H1 (cell line): ENCODE results near the gene PIK3C2G. TPM values are rescaled to one million over a fixed set of nuclear protein-coding genes. Genes with fewer than 3 reads are reported as not detected.

Experiments used
- CTCF ChIA-PET: fragments of 300-600 bp; sonication (Branson Sonifier 250); formaldehyde crosslinking; loops from one replicate; lab custom pipeline; 2021; ENCODE audit not compliant: partially characterized antibody; lab: Charles Lee
- POLR2A ChIA-PET: fragments of 300-600 bp; sonication (Branson Sonifier 250); formaldehyde crosslinking; loops from one replicate; lab custom pipeline; 2021; ENCODE audit warnings: inconsistent platforms; ENCODE audit not compliant: partially characterized antibody; lab: Charles Lee
- DNase-seq, 2 experiments: peaks; one replicate each; pipeline versions ENCODE4 v3.0.0 to v3.0.0-alpha.2; 2010 to 2022; ENCODE audit warnings: low spot score in 2 of 2, low read depth in 1 of 2, mixed read lengths in 1 of 2
- FAIRE-seq: peaks from 2 replicates; lab custom pipeline; 2011; peaks lifted over from hg19 to GRCh38; lab: Jason Lieb, UNC
- H2AFZ ChIP-seq: 2 replicates; pipeline ENCODE4 v1.8.1; 2012; ENCODE audit warnings: low read length, inconsistent platforms
- H2AK5ac ChIP-seq: 2 replicates; pipeline ENCODE4 v1.6.1; 2013; ENCODE audit warnings: low read depth, low read length
- H2BK120ac ChIP-seq: replicated peaks from 2 replicates; pipeline ENCODE3; 2013; ENCODE audit warnings: low read depth, low read length, inconsistent platforms
- H2BK12ac ChIP-seq: 2 replicates; pipeline ENCODE4 v1.6.1; 2013; ENCODE audit warnings: low read depth, low read length
- H2BK15ac ChIP-seq: 2 replicates; pipeline ENCODE4 v1.6.1; 2013; ENCODE audit warnings: low read length
- H2BK20ac ChIP-seq: 2 replicates; pipeline ENCODE4 v1.6.1; 2013; ENCODE audit warnings: low read length
- H2BK5ac ChIP-seq: 2 replicates; pipeline ENCODE4 v1.6.1; 2013; ENCODE audit warnings: low read depth, low read length
- H3K14ac ChIP-seq: 2 replicates; pipeline ENCODE4 v1.6.1; 2013; ENCODE audit warnings: inconsistent platforms; ENCODE audit not compliant: insufficient read length
- H3K18ac ChIP-seq: 2 replicates; pipeline ENCODE4 v1.6.1; 2013; ENCODE audit warnings: low read length; ENCODE audit errors: extremely low read depth
- H3K23ac ChIP-seq: 2 replicates; pipeline ENCODE4 v1.6.1; 2013; ENCODE audit warnings: inconsistent platforms; ENCODE audit not compliant: insufficient read length
- H3K23me2 ChIP-seq: 2 replicates; pipeline ENCODE4 v1.6.1; 2013; ENCODE audit warnings: low read depth, low read length
- H3K27ac ChIP-seq: 2 replicates; pipeline ENCODE4 v1.6.1; 2011; ENCODE audit warnings: low read depth, low read length, inconsistent platforms
- H3K27me3 ChIP-seq, 4 experiments: replicated peaks in 1 of 4; 1 replicate in 1 of 4; 2 replicates in 3 of 4; pipeline versions ENCODE4 v1.6.1 to v1.8.1; 2011 to 2013; ENCODE audit warnings: low read length in 3 of 4, mild to moderate bottlenecking in 3 of 4, inconsistent platforms in 2 of 4, mixed read lengths in 2 of 4, moderate library complexity in 1 of 4; ENCODE audit not compliant: control insufficient read depth in 3 of 4, insufficient read depth in 3 of 4; ENCODE audit errors: extremely low read depth in 1 of 4
- H3K36me3 ChIP-seq, 4 experiments: 2 replicates each; pipeline versions ENCODE4 v1.6.1 to v1.8.1; 2011 to 2013; ENCODE audit warnings: mild to moderate bottlenecking in 4 of 4, low read length in 3 of 4, moderate library complexity in 2 of 4, control low read depth in 1 of 4, inconsistent platforms in 1 of 4; ENCODE audit not compliant: insufficient read depth in 4 of 4, control insufficient read depth in 2 of 4
- H3K4ac ChIP-seq: replicated peaks from 2 replicates; pipeline ENCODE3; 2013; ENCODE audit warnings: low read length, low read depth, mixed read lengths, inconsistent platforms; ENCODE audit not compliant: insufficient read length
- H3K4me1 ChIP-seq, 4 experiments: replicated peaks in 1 of 4; 1 replicate in 1 of 4; 2 replicates in 3 of 4; pipeline versions ENCODE4 v1.6.1 to v1.8.1; 2011 to 2013; ENCODE audit warnings: low read length in 3 of 4, inconsistent platforms in 2 of 4, mixed read lengths in 1 of 4; ENCODE audit not compliant: insufficient read depth in 4 of 4, control insufficient read depth in 3 of 4
- H3K4me2 ChIP-seq, 2 experiments: 2 replicates each; pipeline versions ENCODE4 v1.6.1 to v1.8.1; 2011 to 2013; ENCODE audit warnings: low read depth in 2 of 2, low read length in 2 of 2, control low read depth in 1 of 2, inconsistent platforms in 1 of 2, mild to moderate bottlenecking in 1 of 2; ENCODE audit not compliant: insufficient read depth in 1 of 2
- H3K4me3 ChIP-seq, 4 experiments: fragments of 200-600, 300-600 bp in 1 of 4; sonication (generic), shearing (Covaris generic), sonication (Bioruptor Twin) in 1 of 4; 2 replicates each; pipeline versions ENCODE4 v1.5.1 to v1.8.1; 2011 to 2016; ENCODE audit warnings: low read length in 4 of 4, low read depth in 3 of 4, control low read depth in 2 of 4, inconsistent platforms in 2 of 4, mild to moderate bottlenecking in 2 of 4, mixed read lengths in 1 of 4, moderate library complexity in 1 of 4; ENCODE audit not compliant: insufficient read depth in 2 of 4; ENCODE audit errors: extremely low read depth in 1 of 4
- H3K56ac ChIP-seq: replicated peaks from 2 replicates; pipeline ENCODE3; 2013; ENCODE audit warnings: low read depth, mild to moderate bottlenecking, mixed read lengths, low read length, inconsistent platforms; ENCODE audit not compliant: insufficient read length
- H3K79me1 ChIP-seq: 2 replicates; pipeline ENCODE4 v1.6.1; 2013; ENCODE audit warnings: low read depth, low read length, control low read depth
- H3K79me2 ChIP-seq, 2 experiments: 2 replicates each; pipeline versions ENCODE4 v1.6.1 to v1.8.1; 2012 to 2013; ENCODE audit warnings: low read length in 2 of 2, mild to moderate bottlenecking in 2 of 2, inconsistent platforms in 1 of 2; ENCODE audit not compliant: insufficient read depth in 2 of 2, control insufficient read depth in 1 of 2
- H3K9ac ChIP-seq, 4 experiments: replicated peaks in 1 of 4; 1 replicate in 1 of 4; 2 replicates in 3 of 4; pipeline versions ENCODE4 v1.6.1 to v1.8.1; 2011 to 2013; ENCODE audit warnings: low read depth in 3 of 4, low read length in 3 of 4, control low read depth in 2 of 4, mild to moderate bottlenecking in 2 of 4, moderate library complexity in 2 of 4, inconsistent platforms in 1 of 4; ENCODE audit errors: extremely low read depth in 1 of 4
- H3K9me3 ChIP-seq, 2 experiments: 2 replicates each; pipeline versions ENCODE4 v1.6.1 to v1.8.1; 2012 to 2013; ENCODE audit warnings: mild to moderate bottlenecking in 2 of 2, moderate library complexity in 2 of 2, control low read depth in 1 of 2, inconsistent platforms in 1 of 2, low read depth in 1 of 2, low read length in 1 of 2, mixed read lengths in 1 of 2; ENCODE audit not compliant: insufficient read depth in 2 of 2
- H4K20me1 ChIP-seq, 2 experiments: replicated peaks in 1 of 2; 2 replicates each; pipeline versions ENCODE3 to v1.8.1; 2011 to 2013; ENCODE audit warnings: inconsistent platforms in 2 of 2, low read length in 2 of 2, mild to moderate bottlenecking in 1 of 2; ENCODE audit not compliant: insufficient read depth in 2 of 2, control insufficient read depth in 1 of 2
- H4K5ac ChIP-seq: 2 replicates; pipeline ENCODE4 v1.6.1; 2013; ENCODE audit warnings: low read length, low read depth, mixed read lengths, inconsistent platforms; ENCODE audit not compliant: insufficient read length
- H4K8ac ChIP-seq: 2 replicates; pipeline ENCODE4 v1.8.0; 2013; ENCODE audit warnings: mild to moderate bottlenecking, moderate library complexity, low read length, inconsistent platforms; ENCODE audit not compliant: insufficient read depth; ENCODE audit errors: extremely low read depth
- H4K91ac ChIP-seq: replicated peaks from 2 replicates; pipeline ENCODE3; 2013; ENCODE audit warnings: low read length, mixed read lengths, inconsistent platforms; ENCODE audit not compliant: insufficient read length
- ASH2L ChIP-seq: fragments of 200-600, 300-600 bp; sonication (generic); IDR thresholded peaks from one replicate; pipeline ENCODE4 v1.7.1; 2017; ENCODE audit warnings: low read length
- CHD2 ChIP-seq: IDR thresholded peaks from 2 replicates; pipeline ENCODE4 v1.6.1; 2012; ENCODE audit warnings: low read length, improper control_type of control experiment
- NRF1 ChIP-seq: IDR thresholded peaks from 2 replicates; pipeline ENCODE4 v1.6.1; 2011; ENCODE audit warnings: mild to moderate bottlenecking, low read depth, low read length, improper control_type of control experiment
- RAD21 ChIP-seq, 2 experiments: IDR thresholded peaks in 1 of 2; conservative IDR thresholded peaks in 1 of 2; 2 replicates each; pipeline ENCODE4 v1.6.1; 2011; ENCODE audit warnings: low read depth in 2 of 2, low read length in 2 of 2, improper control_type of control experiment in 1 of 2, inconsistent platforms in 1 of 2, mild to moderate bottlenecking in 1 of 2, moderate library complexity in 1 of 2
- polyA plus RNA-seq, 7 experiments: library from polyadenylated mRNA; depleted of rRNA in 3 of 7; stranded (reverse) in 5 of 7; unstranded in 2 of 7; fragments of >200 nt in 5 of 7; fragments of 200-250 nt in 2 of 7; gene quantifications; 1 replicate in 5 of 7; 2 replicates in 1 of 7; 4 replicates in 1 of 7; pipeline versions ENCODE4 v1.2.1 to v1.2.3, GENCODE V29; 2011 to 2013; ENCODE audit warnings: missing spikeins in 2 of 7, mixed read lengths in 2 of 7
- total RNA-seq: library from RNA; stranded (reverse); fragmentation: NEBNext Ultra II Directional; extraction: Animal tissue kit (Norgen Biotek cat#: 25700); gene quantifications from 2 replicates; pipeline ENCODE4 v1.2.1, GENCODE V29; 2021

Gene PIK3C2G
- total and polyA plus RNA-seq, 2 of the 8 experiments (the other 6 are each of a cell fraction or from before 2014, with no cell fraction given), result not detected

- Histone ChIP-seq H3K27me3 (no peaks in the 10 kb centered on the region; a peak in 1 of 7 replicates), H3K9me3 (no peaks in the 10 kb centered on the region)
- POLR2A ChIA-PET, result interaction anchor here (0.6 kb wide), 1 partner anchor 515 kb away, joined by 3 read pairs; no protein-coding TSS in a partner anchor
Observed at GRCh38 chr12:18467620-18468245, 206.4 kb downstream of the PIK3C2G start.

More at GRCh38 chr12:18467620-18468245, 206.4 kb downstream of the PIK3C2G start:
- Histone ChIP-seq H2BK12ac (no peak overlapping the region), H3K18ac (no peak overlapping the region), H3K79me1 (no peaks in the 10 kb centered on the region), H3K23ac (no peak overlapping the region), H3K23me2 (no peaks in the 10 kb centered on the region), H2BK120ac (no peak overlapping the region), H4K5ac (no peak overlapping the region), H3K14ac (no peak overlapping the region), H2BK15ac (no peak overlapping the region), H3K79me2 (no peaks in the 10 kb centered on the region), H3K27ac (no peak overlapping the region), H3K36me3 (no peaks in the 10 kb centered on the region), H3K4me2 (no peak overlapping the region), H4K20me1 (no peaks in the 10 kb centered on the region), H3K4ac (no peak overlapping the region), H2BK5ac (no peak overlapping the region), H2BK20ac (no peak overlapping the region), H3K9ac (no peak overlapping the region), H3K4me1 (no peaks in the 10 kb centered on the region), H2AK5ac (no peak overlapping the region), H2AFZ (no peak overlapping the region), H3K4me3 (no peak overlapping the region), H4K91ac (no peak overlapping the region), H4K8ac (no peak overlapping the region), H3K56ac (no peak overlapping the region)
- FAIRE-seq (no peak), DNase-seq (no peak)
- CTCF ChIA-PET, result interaction anchor here (0.9 to 1.5 kb wide), 3 partner anchors 37 to 121 kb away, joined by 3 to 5 read pairs (median 3); no protein-coding TSS in a partner anchor
- TF ChIP-seq ASH2L (no peak), RAD21 (IDR thresholded peaks at IDR 0.05 in 1 of 2, conservative IDR thresholded peaks at IDR 0.05 in 1 of 2; ENCODE audit: low read depth in 2 of 2, low read length in 2 of 2) (no peak), NRF1 (no peak), CHD2 (no peak)
